SK-N-SH treated with all-trans-retinoic acid at 6 μM for 48 hours (cell line): ENCODE measurements around the gene LRBA.

Experiments used
- ARNTL ChIP-seq: fragments of 450-650 bp; formaldehyde crosslinking; IDR thresholded peaks from 2 replicates; pipeline ENCODE4 v1.5.0; 2020; ENCODE audit warnings: low read depth, mild to moderate bottlenecking, moderate library complexity, borderline replicate concordance
- BACH2 ChIP-seq: fragments of 250-450 bp; sonication (Bioruptor Pico); IDR thresholded peaks from 2 replicates; pipeline ENCODE4 v1.9.0; 2021; ENCODE audit warnings: mild to moderate bottlenecking, borderline replicate concordance
- CREB5 ChIP-seq: fragments of 250-450 bp; sonication (Bioruptor Pico); IDR thresholded peaks from 2 replicates; pipeline ENCODE4 v1.5.1; 2020; ENCODE audit warnings: low read depth, mild to moderate bottlenecking, moderate library complexity
- ISL1 ChIP-seq: fragments of 250-450 bp; sonication (Bioruptor Pico); IDR thresholded peaks from 2 replicates; pipeline ENCODE4 v2.1.2; 2022; ENCODE audit warnings: mild to moderate bottlenecking, moderate library complexity
- PATZ1 ChIP-seq: fragments of 250-450 bp; sonication (Bioruptor Pico); IDR thresholded peaks from 2 replicates; pipeline ENCODE4 v1.8.0; 2020; ENCODE audit warnings: mild to moderate bottlenecking, moderate library complexity, borderline replicate concordance
- SNAI2 ChIP-seq: fragments of 250-450 bp; sonication (Bioruptor Pico); IDR thresholded peaks from 2 replicates; pipeline ENCODE4 v1.5.0; 2020; ENCODE audit warnings: mild to moderate bottlenecking, moderate library complexity
- TCF4 ChIP-seq: fragments of 250-450 bp; sonication (Bioruptor Pico); IDR thresholded peaks from 2 replicates; pipeline ENCODE4 v1.8.0; 2021; ENCODE audit warnings: mild to moderate bottlenecking, moderate library complexity, borderline replicate concordance
- ZFP3 ChIP-seq: fragments of 250-450 bp; sonication (Bioruptor Pico); IDR thresholded peaks from 2 replicates; pipeline ENCODE4 v1.5.0; 2020; ENCODE audit warnings: mild to moderate bottlenecking, moderate library complexity
- ZNF565 ChIP-seq: fragments of 450-650 bp; formaldehyde crosslinking; conservative IDR thresholded peaks from 2 replicates; pipeline ENCODE4 v1.5.0; 2020; ENCODE audit warnings: low read depth, mild to moderate bottlenecking, moderate library complexity
- ZNF70 ChIP-seq: fragments of 450-650 bp; formaldehyde crosslinking; IDR thresholded peaks from 2 replicates; pipeline ENCODE4 v1.5.0; 2020; ENCODE audit warnings: mild to moderate bottlenecking, moderate library complexity

- no peak for TF ChIP-seq ZFP3 (CRISPR knock-in tag)
- no peak for TF ChIP-seq ARNTL (CRISPR knock-in tag)
- no peak for TF ChIP-seq ZNF565 (CRISPR knock-in tag)
- no peak for TF ChIP-seq BACH2 (CRISPR knock-in tag)
- TF ChIP-seq CREB5 (CRISPR knock-in tag), result no peak
- peak; percentile 52; the same call in 1 of the 2 replicates for TF ChIP-seq ISL1 (CRISPR knock-in tag)
- TF ChIP-seq PATZ1 (CRISPR knock-in tag), result no peak
- TF ChIP-seq SNAI2 (CRISPR knock-in tag), result no peak
- no peak for TF ChIP-seq ZNF70 (CRISPR knock-in tag)
- TF ChIP-seq TCF4 (CRISPR knock-in tag), result no peak
Measured at GRCh38 chr4:150354214-150354796, 660.8 kb downstream of the LRBA start.
